UCSD-AML1 (cell line): ENCODE data around the gene CACNA2D4.

Experiments
- DNase-seq: peaks from one replicate; lab custom pipeline; 2025; ENCODE audit not compliant: unreplicated experiment; lab: John Stamatoyannopoulos, UW

Gene CACNA2D4

DNA sequence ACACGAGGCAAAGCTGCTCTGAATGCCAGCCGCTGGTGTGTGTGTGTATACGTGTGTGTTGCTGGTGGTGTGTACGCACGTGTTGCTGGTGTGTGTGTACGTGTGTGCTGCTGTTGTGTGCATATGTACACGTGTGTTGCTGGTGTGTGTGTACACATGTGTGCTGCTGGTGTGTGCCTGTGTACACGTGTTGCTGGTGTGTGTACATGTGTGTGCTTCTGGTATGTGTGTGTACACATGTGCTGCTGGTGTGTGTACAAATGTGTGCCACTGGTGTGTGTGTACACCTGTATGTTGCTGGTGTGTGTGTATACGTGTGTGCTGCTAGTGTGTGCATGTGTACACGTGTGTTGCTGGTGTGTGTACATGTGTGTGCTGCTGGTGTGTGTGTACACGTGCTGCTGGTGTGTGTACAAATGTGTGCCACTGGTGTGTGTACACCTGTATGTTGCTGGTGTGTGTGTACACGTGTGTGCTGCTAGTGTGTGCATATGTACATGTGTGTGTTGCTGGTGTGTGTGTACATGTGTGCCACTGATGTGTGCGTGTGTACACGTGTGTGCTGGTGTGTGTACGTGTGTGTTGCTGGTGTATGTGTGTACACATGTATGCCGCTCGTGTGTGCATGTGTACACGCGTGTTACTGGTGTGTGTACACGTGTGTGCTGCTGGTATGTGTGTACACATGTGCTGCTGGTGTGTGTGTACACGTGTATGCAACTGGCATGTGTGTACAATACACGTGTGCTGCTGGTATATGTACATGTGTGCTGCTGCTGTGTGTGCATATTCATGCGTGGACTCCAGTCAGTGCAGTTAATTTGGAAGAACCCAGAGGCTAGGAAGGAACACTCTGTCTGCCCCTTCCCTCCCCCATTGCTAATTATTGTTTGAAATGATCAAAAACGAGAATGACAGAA lies 47.2 kb downstream of the CACNA2D4 start:
- DNase-seq, result no peak

DNA sequence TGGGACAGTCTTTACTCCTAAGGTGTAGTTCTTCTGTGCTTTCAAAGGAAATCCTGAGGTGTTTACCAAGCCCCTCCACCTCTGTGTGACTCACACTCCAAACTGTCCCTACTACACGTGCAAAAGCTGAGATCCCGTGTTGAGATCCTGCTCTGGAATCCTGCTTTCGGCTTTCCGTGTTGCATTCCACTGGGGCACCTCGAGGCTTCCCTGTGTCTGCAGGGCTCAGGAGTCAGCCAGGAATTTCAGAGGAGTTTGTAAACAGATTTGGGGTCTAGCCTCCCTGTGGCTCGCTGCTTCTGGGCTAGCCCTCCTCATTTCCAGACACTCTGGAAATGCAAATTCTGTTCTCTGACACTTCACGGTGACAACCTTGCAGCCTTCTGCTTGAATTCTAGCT lies 48.4 kb downstream of the CACNA2D4 start:
- no peak for DNase-seq

DNA sequence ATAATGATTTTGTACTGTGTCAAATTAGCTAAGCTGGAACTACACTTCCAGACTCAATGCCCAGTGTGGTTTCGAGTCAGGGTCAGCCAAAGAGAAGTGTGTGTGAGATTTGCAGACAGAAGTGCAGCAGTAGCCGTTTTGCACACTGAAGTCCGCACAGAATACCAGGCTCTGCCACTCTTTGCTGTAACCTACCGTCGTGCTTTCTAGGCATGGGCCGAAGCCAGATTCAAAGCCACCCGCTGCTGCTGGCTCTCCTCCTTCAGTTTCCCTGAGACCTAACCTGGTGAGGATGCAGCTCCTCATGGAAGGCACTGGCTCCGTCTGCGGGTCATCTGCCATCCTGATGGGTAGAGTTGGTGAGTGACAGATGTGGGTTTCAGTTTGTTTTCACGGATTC lies 49.3 kb downstream of the CACNA2D4 start:
- DNase-seq, result no peak

DNA sequence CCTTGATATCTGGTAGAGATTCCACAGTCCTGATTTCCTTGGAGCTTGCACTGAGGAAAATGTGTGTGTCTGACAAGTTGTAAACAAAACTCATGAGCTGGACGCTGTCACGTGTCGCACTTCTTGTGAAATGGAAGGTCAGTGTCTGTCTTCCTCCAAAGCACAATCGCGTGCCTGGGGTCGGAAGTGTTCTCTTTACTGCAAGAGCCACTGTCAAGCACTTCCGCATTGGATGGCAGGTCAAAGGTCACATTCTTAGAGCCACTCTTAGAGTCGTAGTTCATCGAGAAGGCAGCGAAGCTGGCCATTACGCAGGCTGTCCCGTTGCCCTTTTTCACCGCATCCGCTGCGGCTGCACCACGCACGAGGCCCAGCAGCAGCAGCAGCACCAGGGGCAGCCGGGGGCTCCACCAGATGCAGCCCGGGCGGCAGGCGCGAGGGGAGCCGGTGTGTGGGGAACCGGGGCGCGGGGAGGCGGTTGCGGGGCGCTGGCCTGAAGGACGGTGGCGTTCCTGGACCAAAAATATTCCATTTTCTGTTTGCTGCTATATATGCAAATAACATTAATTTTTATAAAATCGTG lies 53.1 kb downstream of the CACNA2D4 start:
- no peak for DNase-seq

DNA sequence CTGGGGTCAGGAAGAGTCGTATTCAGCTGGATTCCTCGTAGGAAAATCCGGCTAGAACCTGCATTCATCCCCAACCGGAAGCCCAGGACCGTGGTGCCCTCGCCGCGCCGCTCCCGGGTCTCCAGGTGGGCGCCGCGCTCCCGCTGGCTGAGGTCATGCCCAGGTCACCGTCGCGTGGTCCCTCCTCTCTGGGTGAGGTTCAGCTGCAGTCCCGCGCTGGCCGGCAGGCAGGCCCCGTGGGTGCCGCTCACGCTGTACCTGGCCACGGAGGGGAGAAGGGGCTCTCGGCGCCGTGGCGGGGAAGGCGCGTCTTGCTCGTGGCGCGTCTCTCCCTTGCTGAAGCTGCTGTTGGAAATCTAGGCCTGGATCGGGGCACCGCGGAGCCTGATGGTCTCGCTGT lies 53.6 kb downstream of the CACNA2D4 start:
- no peak for DNase-seq

DNA sequence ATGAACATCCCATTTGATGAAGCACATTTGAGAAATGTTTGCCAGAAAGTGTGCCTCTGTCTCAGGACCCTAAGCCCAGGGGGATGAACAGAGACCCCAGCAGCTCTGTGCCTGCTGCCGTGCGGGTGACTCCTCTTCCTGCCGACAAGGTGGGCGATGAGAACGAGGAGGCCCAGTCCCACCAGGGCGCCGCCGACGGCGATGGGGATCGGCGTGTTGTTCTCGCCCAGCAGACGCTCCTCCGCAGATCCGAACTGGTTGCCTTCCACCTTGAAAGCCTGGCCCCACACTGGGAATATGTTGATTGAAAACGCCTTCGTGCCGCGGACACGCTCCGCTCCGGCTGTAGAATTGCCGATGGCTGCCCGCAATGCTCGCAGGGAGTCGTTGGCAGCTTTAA lies 54.0 kb downstream of the CACNA2D4 start:
- no peak for DNase-seq

DNA sequence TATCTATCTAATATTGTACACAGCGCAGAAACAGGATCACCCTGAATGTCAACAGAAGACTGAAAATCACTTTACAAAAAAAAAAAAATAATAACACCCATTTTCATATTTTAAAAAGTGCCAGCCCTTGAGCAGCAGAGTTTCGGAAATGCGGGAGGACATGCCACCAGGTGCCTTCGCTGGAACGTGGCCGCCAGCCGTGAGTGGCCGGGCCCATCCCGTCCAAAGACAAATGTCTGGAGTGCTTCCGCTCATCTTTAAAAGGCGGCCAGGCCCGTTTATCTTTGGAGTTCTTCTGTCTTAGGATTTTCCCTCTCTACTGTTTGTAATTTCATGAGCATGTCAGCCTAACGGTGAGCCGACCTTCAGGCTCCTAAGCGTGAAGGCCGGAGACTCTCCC lies 54.6 kb downstream of the CACNA2D4 start:
- DNase-seq, result no peak

DNA sequence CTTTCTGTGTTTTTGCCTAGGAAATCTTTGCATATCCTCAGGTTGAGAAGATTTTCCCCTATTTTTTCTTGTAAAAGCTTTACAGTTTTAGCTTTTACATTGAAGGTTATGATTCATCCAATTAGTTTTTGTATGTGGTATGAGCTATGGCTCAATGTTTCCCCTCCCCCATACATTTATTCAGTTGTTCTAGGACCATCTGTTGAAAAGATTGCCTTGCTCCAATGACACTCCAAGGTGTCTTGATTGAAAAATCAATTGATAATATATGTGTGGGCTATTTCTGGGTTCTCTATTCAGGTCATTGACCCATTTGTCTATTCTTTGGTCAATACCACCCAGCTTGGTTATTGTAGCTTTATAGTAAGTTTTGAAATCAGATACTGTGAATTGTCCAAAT lies 55.5 kb downstream of the CACNA2D4 start:
- no peak for DNase-seq

DNA sequence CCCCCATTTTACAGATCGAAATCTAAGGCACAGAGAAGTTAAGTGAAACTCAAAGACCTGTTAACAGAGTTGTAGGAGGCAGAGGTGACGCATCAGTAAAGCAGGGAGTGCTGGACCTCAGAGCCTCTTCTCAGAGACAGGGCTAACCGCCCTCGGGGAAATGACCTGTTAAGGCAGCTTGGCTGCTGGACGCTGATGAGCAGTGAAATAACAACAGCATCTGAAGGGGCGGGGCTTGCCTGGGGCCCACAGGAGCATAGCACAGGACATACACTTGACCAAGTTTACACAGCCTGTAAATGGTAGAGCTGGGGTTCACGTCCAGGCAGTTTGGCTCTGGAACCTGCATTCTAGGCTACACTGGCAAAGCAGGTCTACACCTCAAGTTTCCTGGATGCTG lies 58.8 kb downstream of the CACNA2D4 start:
- no peak for DNase-seq

DNA sequence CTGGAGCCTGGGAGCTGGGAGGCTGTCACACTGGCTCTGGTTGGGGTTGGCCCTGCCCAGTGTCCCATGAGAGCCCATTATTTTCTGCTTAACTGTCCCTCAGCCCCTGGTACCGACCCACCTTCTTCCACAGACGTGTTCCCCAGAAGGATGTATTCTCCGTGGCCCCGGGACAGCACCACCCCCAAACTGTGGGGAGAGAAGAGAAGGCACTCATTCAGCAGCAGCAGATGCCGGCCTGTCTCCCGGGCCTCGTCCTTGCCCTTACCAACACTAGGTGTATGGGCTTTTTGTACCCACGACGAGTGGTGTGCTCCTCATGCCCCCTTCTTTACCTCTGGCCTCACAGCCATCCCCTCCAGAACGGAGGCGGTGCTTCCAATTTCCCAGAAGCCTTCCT lies 60.0 kb downstream of the CACNA2D4 start:
- DNase-seq, result no peak

DNA sequence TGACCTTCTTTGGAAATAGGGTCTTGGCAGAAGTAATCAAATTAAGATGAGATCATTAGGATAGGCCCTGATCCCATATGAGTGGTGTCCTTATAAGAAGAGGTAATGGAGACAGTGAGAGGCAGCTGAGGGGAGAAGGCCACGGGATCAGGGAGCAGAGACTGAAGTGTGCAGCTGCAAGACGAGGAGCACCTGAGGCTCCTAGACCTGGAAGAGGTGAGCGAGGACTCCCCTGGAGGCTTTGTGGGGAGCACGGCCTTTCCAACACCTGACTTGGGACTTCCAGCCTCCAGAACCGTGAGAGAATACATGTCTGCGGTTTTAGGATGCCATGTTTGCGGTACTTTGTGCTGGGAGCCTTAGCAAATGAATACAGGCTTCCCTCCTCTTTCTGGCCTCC lies 60.6 kb downstream of the CACNA2D4 start:
- no peak for DNase-seq

DNA sequence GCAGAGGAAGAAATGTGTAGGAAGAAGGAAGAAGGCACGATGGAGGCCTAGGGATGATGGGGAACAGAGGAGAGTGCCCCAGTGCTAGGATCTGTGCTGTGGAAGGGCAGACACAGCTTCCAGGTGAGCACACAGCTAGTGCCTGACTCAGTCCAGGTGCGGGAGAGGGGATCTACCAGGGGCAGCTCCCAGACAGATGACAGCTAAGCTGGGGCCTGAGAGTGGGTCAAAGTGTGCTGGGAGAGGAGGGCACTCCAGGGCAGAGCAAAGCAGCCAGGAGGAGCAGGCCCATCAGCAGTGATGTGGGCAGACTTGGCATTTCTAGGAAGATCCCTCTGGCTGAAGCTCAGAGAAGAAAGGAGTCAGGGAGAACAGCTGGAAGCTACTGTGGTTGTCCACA lies 61.4 kb downstream of the CACNA2D4 start:
- DNase-seq, result no peak

DNA sequence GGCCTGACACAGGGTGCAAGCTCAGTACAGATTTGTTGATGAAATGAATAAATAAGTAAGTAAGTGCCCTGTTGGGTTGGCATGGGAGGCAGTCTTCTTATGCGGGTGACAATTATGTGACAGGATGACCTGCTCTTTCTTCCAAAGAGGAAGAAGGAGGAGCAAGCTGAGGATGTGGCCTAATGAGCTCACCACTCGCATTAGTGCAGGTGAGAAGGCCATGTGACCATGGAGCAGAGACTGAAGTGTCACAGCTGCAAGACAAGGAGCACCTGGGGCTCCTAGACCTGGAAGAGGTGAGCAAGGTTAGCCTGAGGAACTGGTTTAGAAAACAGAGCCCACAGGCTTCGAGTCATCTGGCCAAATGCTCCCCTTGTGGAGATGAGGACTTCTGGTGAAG lies 63.2 kb downstream of the CACNA2D4 start:
- DNase-seq, result no peak

DNA sequence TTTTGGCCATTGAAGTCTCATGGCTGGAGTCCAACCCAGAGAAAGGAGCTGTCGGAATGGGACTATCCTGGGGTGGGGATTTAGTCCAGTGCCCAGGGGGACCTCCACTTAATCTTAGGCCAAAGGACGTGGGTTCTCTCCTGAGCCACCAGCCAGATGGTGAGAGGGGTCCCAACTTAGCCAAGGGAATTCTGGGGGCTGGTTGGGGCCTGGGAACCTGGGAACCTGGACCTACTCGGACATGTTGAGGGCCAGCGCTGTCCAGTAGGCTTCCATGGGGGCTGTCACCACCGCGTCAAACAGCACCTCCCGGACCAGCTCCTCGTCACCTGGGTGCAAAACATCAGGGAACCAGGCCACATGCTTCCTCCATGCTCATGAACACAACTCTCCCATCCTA lies 64.7 kb downstream of the CACNA2D4 start:
- no peak for DNase-seq

DNA sequence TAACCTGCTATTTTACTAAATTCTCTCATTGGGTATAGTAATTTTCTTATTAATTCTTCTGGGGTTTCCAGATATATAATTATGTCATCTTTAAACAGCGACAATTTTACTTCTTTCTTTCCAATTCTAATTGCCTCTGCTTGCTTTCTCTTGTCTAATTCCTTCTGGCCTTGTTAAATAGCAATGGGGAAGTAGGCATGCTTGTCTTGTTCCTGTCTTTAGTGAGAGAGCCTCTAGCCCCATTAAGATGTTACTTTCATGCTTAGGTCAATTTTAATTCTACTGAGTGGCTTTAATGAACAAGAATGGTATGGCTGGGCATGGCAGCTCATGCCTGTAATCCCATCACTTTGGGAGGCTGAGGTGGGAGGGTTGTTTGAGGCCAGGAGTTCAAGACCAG lies 66.4 kb downstream of the CACNA2D4 start:
- no peak for DNase-seq

DNA sequence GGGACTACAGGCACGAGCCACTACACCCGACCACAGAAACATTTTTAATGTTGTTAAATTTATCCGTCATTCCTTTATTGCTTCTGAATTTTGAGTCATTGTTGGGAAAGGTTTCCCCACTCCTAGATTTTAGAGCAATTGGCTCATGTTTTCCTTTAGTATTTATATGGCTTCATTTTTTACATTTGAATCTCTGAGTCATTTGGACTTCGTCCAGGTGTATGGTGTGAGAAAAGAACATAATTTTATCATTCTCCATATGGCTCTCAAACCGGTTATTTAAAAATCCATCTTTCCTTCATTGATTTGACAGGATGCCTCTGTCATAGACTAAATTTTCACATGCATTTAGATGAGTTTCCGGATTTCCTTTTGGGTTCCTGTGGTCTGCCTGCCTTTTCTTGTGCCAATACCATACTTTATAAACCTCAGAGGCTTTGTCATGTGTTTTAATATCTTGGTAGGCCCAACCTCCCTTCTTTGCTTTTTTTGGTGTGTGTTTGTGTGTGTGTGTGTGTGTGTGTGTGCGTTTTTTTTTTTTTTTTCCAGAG lies 67.2 kb downstream of the CACNA2D4 start:
- no peak for DNase-seq

DNA sequence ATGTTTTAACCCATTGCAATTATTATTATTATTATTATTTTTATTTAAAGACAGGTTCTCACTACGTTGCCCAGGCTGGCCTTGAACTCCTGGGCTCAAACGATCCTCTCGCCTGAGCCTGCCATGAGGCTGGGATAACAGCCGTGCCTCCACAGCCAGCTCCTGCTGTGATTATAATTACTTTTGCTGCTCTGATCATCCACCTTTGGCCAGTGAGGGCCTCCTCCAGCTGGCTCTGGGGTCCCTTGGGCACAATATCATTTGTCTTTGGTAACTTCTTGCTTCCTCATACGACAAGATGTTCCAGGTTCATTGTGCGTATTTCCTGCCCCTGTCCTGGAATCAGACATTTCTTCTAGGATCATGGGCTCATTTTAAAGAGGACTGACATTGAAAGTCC lies 69.7 kb downstream of the CACNA2D4 start:
- no peak for DNase-seq

DNA sequence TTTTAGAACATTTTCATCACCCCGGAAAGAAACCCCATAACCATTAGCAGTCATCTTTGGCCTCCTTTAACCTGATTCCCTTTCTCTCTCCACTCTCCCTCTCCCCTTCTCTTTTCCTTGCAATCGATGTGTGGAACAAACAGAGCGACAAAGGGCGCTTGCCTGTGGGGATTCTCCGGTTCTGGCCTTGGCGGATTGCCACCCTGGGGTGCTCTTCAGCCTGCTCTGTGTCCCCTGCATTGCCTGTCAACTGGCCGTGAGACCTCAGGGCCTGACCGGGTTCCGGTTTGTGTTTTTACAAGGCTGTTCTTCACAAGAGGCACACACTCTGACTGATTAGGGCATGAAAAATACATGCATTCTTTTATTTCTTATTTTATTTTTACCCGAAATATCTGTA lies 70.3 kb downstream of the CACNA2D4 start:
- DNase-seq, result no peak

DNA sequence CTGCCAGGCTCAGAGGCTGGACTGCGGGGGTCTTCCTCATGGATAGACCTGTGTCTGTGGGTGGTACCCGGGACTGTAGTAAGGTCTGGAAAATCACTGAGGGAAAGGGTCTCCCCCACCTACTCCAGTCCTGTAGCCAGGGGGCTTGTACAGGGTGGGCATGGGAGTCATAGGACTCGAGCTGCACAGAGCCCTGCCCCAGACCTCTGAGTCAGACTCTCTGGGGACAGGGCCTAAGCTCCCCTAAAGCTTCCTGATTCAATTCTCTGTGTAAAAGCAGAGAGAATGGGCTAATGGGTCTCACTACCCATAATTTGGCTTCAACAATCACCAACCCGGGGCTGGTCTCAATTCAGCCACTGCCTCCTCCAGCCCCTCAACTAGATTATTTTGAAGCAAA lies 71.0 kb downstream of the CACNA2D4 start:
- DNase-seq, result no peak

DNA sequence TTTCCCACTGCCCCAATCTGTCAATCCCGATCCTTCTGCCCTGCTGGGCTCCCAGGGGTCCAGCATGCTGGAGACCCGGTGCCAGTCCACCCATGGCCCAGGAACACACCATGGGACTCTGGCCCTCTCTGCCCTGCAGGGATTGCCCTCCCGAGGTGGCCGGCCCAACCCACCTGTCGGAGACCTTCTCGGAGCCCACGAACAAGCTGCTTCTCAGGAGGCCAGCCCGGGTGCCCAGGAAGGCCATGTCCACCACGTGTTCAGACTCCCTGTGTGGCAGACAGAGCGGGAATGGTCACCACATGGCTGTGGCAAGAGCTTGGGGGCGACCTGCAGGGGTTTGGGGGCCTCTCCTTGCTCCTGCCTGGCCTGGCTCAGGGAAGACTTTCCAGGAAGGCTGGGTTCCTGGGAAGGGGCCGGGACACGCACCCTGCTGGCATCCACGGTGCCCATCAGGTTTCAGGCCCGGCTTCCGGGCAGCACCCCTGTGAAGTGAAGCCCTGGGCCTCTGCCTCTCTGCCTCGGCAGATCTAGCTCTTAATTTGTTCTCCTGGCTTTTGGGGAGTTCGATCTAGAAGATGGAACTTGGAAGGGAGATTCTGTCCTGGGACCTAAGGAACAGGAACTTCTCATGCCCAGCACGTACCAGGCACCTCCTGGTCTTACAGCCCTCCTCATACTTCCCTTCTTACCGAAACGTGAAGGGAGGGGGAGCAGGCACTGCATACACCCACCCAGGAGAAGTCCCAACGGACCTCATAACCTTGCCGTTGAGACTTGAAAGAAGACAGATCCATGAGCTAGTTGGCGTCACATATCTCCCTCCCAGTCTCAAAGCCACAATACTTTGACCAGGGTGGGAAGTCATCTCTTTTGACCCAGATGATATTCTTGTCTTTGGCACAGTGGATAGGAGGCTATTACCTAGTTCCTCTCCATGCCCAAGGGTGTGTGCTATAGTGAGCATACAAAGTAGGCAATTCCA lies 71.7 kb downstream of the CACNA2D4 start:
- no peak for DNase-seq

DNA sequence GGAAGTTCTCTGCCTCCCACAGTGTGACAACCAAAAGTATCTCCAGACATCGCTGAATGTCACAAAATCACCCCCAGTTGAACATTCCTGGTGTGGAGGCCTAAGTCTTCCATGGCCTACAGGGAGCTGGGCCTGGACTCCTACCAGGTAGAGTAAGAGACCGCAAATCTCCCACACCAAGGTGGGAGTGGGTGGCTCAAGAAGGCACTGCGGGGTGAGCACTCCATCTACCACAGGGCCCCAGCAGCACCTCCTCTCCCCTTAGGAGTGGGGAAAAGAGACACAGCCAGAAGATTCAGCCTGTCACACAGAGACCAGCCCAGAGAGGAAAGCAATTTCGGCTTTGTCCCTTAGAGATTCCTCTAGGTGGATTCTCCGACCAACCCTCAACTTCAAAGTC lies 72.6 kb downstream of the CACNA2D4 start:
- no peak for DNase-seq
